VCaP (cell line): ENCODE measurements around the gene ABCG5.
A peak's percentile ranks its signal among the peaks of the same experiment; 100 is the strongest.

Experiments
- H3K27ac ChIP-seq: fragments of 450-650 bp; 2 replicates; pipeline ENCODE4 v1.5.1; 2017
- TF ChIP-seq, protein P1 (sequence below): fragments of 450-650 bp; conservative IDR thresholded peaks from 2 replicates; pipeline ENCODE4 v1.5.1; 2017; ENCODE audit warnings: mild to moderate bottlenecking, moderate library complexity

ABCG5 gene

DNA sequence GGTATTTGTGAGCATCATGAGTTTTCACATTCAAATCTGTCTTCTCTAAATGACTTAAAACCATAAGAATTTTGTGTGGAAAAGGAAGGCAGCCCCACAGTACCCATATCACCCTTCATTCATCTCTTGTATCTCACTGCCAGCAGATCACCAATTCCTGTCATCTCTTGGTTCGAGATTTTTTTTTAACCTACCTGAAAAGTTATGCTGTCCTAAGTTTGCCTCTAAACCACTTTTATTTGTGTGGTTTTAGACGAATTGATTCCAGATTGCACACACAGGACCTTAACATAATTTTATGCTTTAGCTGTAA, 32.0 kb downstream of the ABCG5 start:
- TF ChIP-seq, protein P1, sequence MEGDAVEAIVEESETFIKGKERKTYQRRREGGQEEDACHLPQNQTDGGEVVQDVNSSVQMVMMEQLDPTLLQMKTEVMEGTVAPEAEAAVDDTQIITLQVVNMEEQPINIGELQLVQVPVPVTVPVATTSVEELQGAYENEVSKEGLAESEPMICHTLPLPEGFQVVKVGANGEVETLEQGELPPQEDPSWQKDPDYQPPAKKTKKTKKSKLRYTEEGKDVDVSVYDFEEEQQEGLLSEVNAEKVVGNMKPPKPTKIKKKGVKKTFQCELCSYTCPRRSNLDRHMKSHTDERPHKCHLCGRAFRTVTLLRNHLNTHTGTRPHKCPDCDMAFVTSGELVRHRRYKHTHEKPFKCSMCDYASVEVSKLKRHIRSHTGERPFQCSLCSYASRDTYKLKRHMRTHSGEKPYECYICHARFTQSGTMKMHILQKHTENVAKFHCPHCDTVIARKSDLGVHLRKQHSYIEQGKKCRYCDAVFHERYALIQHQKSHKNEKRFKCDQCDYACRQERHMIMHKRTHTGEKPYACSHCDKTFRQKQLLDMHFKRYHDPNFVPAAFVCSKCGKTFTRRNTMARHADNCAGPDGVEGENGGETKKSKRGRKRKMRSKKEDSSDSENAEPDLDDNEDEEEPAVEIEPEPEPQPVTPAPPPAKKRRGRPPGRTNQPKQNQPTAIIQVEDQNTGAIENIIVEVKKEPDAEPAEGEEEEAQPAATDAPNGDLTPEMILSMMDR = no peak
- peak overlapping the region; percentile 40; the same call in 1 of the 2 replicates for H3K27ac ChIP-seq

DNA sequence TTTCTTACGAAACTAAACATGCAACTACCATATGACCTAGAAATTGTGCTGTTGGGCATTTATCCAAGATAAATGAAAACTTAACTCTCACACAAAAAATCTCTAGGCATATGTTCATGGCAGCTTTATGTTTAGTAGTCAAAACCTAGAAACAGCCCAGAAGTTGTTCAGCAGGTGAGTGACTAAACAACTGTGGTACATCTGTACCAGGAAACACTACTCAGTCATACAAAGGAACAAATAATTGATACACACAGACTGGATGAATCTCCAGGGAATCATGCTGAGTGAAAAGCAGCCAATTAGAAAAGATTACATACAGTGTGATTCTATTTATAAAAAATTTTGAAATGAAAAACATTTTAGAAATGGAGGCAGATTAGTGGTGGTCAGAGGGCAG, 35.5 kb downstream of the ABCG5 start:
- TF ChIP-seq, protein P1 = no peak
- no peak overlapping the region for H3K27ac ChIP-seq

DNA sequence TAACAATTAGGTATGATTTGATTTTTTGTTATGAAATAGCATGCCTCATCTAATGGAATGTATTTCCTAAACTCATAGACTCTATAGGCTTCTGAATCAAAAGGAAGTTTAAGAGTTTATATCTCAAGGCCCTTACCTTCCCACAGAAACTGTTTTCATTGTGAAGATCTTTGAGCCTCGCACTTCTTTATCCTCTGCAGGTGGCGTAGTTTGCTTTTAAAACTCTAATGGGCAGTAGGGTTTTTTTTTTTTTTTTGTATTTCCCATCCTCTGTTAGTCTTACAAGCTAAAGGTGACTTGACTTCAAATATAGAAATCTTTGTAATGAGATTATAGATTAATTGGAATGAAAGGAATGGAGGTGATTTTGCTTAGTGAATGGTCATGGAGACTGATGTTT, 36.5 kb downstream of the ABCG5 start:
- TF ChIP-seq, protein P1 = no peak
- no peak overlapping the region for H3K27ac ChIP-seq

DNA sequence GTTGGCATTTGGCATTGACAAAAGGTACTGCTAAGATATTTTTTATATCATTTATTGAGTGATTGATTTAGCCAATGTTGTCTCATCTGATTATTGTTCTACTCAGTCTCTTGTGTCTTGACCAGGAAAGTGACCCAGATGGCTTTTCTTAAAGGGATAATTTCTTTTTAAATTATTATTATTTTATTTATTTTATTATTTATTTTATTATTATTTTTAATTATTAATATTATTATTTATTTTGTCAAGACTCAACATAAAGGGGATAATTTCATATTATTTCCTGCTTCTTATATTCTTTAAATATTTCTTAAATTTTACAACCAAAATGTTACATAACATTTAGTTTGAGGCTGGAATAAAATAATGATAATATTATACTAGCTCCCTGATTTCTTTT, 37.7 kb downstream of the ABCG5 start:
- H3K27ac ChIP-seq = no peak overlapping the region
- TF ChIP-seq, protein P1 = no peak

DNA sequence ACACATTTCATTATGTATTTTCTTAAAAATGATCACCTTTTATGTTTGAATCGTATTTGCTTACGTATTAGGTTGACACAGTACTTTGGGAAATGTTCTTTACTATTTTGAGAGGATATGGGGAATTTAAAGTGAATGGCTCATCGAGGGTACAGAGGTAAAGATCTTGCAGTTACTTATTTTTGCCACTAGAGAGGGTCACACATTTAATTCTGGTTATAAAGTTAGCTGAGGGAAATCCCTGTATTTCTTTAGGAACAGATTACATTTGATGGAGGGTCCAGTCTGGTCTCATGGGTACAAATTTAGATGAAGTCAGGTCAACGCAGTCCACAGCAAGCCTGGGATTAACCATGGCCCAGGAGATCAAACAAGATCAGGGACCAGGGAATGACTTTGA, 40.3 kb downstream of the ABCG5 start:
- TF ChIP-seq, protein P1 = no peak
- no peak overlapping the region for H3K27ac ChIP-seq

DNA sequence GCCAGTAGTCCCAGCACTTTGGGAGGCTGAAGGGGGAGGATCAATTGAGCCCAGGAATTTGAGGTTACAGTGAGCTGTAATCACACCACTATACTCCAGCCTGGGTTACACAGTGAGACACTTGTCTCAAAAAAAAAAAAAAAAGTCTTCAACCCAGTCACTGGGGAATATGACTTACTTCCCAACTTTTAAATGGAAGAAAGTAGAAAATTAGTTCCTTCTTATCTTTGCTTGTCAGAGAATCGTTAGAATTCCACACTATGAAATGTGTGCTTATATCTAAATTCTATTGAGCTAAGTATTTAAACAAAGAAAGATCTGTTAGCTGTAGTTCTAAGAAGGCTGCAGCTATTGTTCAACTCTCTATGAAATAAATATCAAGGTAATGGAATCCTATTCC, 42.4 kb downstream of the ABCG5 start:
- no peak overlapping the region for H3K27ac ChIP-seq
- TF ChIP-seq, protein P1 = no peak

DNA sequence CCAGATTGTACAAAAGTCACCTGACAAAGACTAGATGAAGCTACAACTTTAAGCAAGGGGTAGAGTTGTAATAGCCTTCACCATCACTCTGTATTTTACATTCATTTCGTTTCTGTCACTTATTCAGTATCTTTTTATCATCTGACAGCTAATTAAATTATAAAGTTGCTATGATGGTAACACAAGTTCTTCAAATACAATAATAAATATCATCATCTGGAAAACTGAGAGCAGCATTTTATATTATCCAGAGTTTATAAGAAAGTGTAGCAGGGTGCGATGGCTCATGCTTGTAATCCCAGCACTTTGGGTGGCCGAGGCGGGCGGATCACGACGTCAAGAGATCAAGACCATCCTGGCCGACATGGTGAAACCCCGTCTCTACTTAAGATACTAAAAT, 43.7 kb downstream of the ABCG5 start:
- TF ChIP-seq, protein P1 = no peak
- no peak overlapping the region for H3K27ac ChIP-seq

DNA sequence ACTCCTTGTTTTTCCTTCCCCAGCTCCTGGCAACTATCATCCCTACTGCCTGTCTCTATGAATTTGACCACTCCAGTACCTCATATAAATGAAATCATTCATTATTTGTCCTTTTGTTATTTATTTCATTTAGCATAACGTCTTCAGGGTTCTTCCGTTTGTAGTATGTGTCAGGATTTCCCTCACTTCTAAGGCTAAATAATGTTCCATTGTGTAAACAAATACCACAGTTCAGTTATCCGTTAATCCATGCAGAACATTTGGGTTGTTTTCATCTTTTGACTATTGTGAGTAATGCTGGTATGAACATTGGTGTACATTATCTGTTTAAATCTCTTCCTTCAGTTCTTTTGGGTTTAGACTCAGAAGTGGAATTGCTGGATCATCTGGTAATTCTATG, 46.0 kb downstream of the ABCG5 start:
- no peak overlapping the region for H3K27ac ChIP-seq
- TF ChIP-seq, protein P1 = no peak
